Sigmoid colon (tissue), 7 donors: Measurements from ENCODE around the gene AAMDC. TPM values are rescaled to one million over a fixed set of nuclear protein-coding genes. Genes with fewer than 3 reads are reported as not detected.
"Not testable (repeated sequence)": the region's sequence is repeated elsewhere in the genome, so short reads cannot be mapped to it uniquely, and the experiment has no call there.

Source experiments
- DNase-seq: peaks from one replicate; pipeline ENCODE4 v3.0.0-alpha.2; 2019
- H3K27ac ChIP-seq, 4 donors: fragments of 200-600 bp; sonication (generic); one replicate each; pipeline ENCODE4 v1.5.1; 2016 to 2019; ENCODE audit warnings: mild to moderate bottlenecking in 1 of 4
- H3K27me3 ChIP-seq, 3 donors: fragments of 200-600 bp; sonication (generic); one replicate each; pipeline ENCODE4 v1.5.1; 2019; ENCODE audit warnings: mild to moderate bottlenecking in 1 of 3
- H3K36me3 ChIP-seq, 4 donors: fragments of 200-600 bp; sonication (generic); one replicate each; pipeline ENCODE4 v1.5.1; 2016 to 2019
- H3K4me1 ChIP-seq, 4 donors: fragments of 200-600 bp; sonication (generic); one replicate each; pipeline ENCODE4 v1.5.1; 2017 to 2019
- H3K4me3 ChIP-seq, 4 donors: fragments of 200-600 bp; sonication (generic); one replicate each; pipeline ENCODE4 v1.5.1; 2017 to 2019; ENCODE audit warnings: mild to moderate bottlenecking in 2 of 4, moderate library complexity in 1 of 4
- H3K9me3 ChIP-seq, 4 donors: fragments of 200-600 bp in 3 of 4; sonication (generic) in 3 of 4; one replicate each; pipeline versions ENCODE4 v1.5.1 to v1.6.1; 2013 to 2019
- CTCF ChIP-seq, 4 experiments: fragments of 450-650 bp in 3 of 4; fragments of 200-600 bp in 1 of 4; IDR thresholded peaks; one replicate each; pipeline ENCODE4 v1.5.1; 2016 to 2019; ENCODE audit warnings: antibody characterized with exemption in 4 of 4, mild to moderate bottlenecking in 3 of 4, moderate library complexity in 2 of 4
- EP300 ChIP-seq, 4 donors: sonication (generic); formaldehyde crosslinking; IDR thresholded peaks; one replicate each; pipeline ENCODE4 v1.6.1; 2017; ENCODE audit warnings: antibody characterized with exemption in 4 of 4
- POLR2A ChIP-seq, 2 donors: fragments of 450-650 bp; IDR thresholded peaks; one replicate each; pipeline ENCODE4 v1.6.1; 2016; ENCODE audit warnings: antibody characterized with exemption in 2 of 2, mild to moderate bottlenecking in 2 of 2, moderate library complexity in 2 of 2
- POLR2AphosphoS5 ChIP-seq, 4 donors: sonication (generic); formaldehyde crosslinking; IDR thresholded peaks; one replicate each; pipeline ENCODE4 v1.6.1; 2017; ENCODE audit warnings: antibody characterized with exemption in 4 of 4
- WGBS, 2 donors: extraction: QIAGEN DNeasy Blood & Tissue Kit; methylation state at CpG; one replicate each; pipeline ENCODE4 v1.1.7; 2013; 5-methylcytosine and 5-hydroxymethylcytosine counted together
- intact Hi-C: fragments of 100-400 bp; cut with DNase I; formaldehyde crosslinking; loops from one replicate; pipeline ENCODE4 v1.15.1; 2023
- polyA plus RNA-seq, 3 donors: library from polyadenylated mRNA; stranded (reverse); fragments of 200-250 nt; gene quantifications; one replicate each; pipeline ENCODE4 v1.2.3, GENCODE V29; 2013
- total RNA-seq, 4 donors: library from RNA; depleted of rRNA; stranded (reverse); fragments of >200 nt; gene quantifications; one replicate each; pipeline ENCODE4 v1.1.0, GENCODE V29; 2016
- donor health status: healthy with polysubstance abuse.
- donor health status: Bipolar disorder and iron deficiency.
- donor health status: healthy.

Gene AAMDC
- total and polyA plus RNA-seq, 7 donors = 29.1 to 85.3 (median 46.7) TPM

DNA sequence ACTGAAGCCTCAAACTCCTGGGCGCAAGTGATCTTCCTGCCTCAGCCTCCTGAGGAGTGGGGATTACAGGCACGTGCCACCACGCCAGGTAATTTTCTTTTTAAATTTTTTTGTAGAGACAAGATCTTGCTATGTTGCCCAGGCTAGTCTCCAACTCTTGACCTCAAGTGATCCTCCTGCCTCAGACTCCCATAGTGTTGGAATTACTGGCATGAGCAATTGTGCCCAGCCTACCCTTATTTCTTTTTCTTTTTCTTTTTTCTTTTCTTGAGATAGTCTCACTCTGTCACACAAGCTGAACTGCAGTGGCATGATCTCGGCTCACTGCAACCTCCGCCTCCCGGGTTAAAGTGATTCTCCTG lies 63.9 kb downstream of the AAMDC start:
- 97 to 98% methylated on average over 6 of the region's 6 CpGs for WGBS, 2 donors
- no peaks in the 10 kb centered on the region for H3K9me3 ChIP-seq
- no peak overlapping the region for H3K4me3 ChIP-seq
- H3K36me3 ChIP-seq = peaks cover 6 to 67% (median 14%) of the 10 kb centered on the region in 4 donors
- no peaks in the 10 kb centered on the region for H3K27me3 ChIP-seq
- no peak for TF ChIP-seq POLR2AphosphoS5 (IDR thresholded peaks at IDR 0.05)
- no peak for TF ChIP-seq POLR2A (IDR thresholded peaks at IDR 0.05)
- TF ChIP-seq EP300 (IDR thresholded peaks at IDR 0.05) = no peak
- no peak for TF ChIP-seq CTCF (IDR thresholded peaks at IDR 0.05)
- no peak for DNase-seq
- H3K27ac ChIP-seq = no peak overlapping the region
- intact Hi-C loops = no loop called here
- no peaks in the 10 kb centered on the region for H3K4me1 ChIP-seq

DNA sequence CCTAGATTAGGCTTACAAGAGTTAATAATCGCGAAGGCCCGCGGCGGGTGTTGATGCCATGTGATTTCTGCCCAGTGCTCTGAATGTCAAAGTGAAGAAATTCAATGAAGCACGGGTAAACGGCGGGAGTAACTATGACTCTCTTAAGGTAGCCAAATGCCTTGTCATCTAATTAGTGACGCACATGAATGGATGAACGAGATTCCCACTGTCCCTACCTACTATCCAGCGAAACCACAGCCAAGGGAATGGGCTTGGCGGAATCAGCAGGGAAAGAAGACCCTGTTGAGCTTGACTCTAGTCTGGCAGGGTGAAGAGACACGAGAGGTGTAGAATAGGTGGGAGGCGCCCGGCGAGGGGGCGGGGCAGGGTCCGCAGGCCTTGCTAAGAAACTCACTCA lies 65.5 kb downstream of the AAMDC start:
- no peak for DNase-seq
- TF ChIP-seq POLR2A (IDR thresholded peaks at IDR 0.05) = no peak
- TF ChIP-seq CTCF (IDR thresholded peaks at IDR 0.05) = no peak
- TF ChIP-seq POLR2AphosphoS5 (IDR thresholded peaks at IDR 0.05) = no peak
- TF ChIP-seq EP300 (IDR thresholded peaks at IDR 0.05) = no peak
- Histone ChIP-seq H3K9me3 (no peaks in the 10 kb centered on the region), H3K27me3 (no peaks in the 10 kb centered on the region), H3K4me1 (no peaks in the 10 kb centered on the region), H3K4me3 (no peak overlapping the region), H3K27ac (no peak overlapping the region), H3K36me3 (peaks cover 5 to 58% (median 15%) of the 10 kb centered on the region in 4 donors)
- intact Hi-C loops = no loop called here
- 85 to 96% methylated on average over 18 of the region's 18 CpGs for WGBS, 2 donors

GRCh38 chr11:77889045-77889444 lies 68.1 kb downstream of the AAMDC start:
- H3K4me3 ChIP-seq, intact Hi-C loops, H3K9me3 ChIP-seq, H3K27ac ChIP-seq, H3K4me1 ChIP-seq, H3K27me3 ChIP-seq, DNase-seq: not testable (repeated sequence)
- 93 to 95% methylated on average over 5 of the region's 5 CpGs for WGBS, 2 donors
- peaks cover 6 to 50% (median 21%) of the 10 kb centered on the region in 4 donors for H3K36me3 ChIP-seq

GRCh38 chr11:77890100-77890614 lies 69.2 kb downstream of the AAMDC start:
- H3K9me3 ChIP-seq, DNase-seq, H3K27me3 ChIP-seq, H3K4me3 ChIP-seq, H3K4me1 ChIP-seq, H3K27ac ChIP-seq, intact Hi-C loops: not testable (repeated sequence)
- H3K36me3 ChIP-seq = peaks cover 0 to 41% (median 21%) of the 10 kb centered on the region in 4 donors

GRCh38 chr11:77890619-77891056 lies 69.7 kb downstream of the AAMDC start:
- peaks cover 0 to 41% (median 20%) of the 10 kb centered on the region in 4 donors for H3K36me3 ChIP-seq
- intact Hi-C loops, H3K9me3 ChIP-seq, DNase-seq, H3K27ac ChIP-seq, H3K4me1 ChIP-seq, H3K27me3 ChIP-seq, H3K4me3 ChIP-seq: not testable (repeated sequence)
- 12 to 62% methylated on average over 4 of the region's 4 CpGs for WGBS, 2 donors

DNA sequence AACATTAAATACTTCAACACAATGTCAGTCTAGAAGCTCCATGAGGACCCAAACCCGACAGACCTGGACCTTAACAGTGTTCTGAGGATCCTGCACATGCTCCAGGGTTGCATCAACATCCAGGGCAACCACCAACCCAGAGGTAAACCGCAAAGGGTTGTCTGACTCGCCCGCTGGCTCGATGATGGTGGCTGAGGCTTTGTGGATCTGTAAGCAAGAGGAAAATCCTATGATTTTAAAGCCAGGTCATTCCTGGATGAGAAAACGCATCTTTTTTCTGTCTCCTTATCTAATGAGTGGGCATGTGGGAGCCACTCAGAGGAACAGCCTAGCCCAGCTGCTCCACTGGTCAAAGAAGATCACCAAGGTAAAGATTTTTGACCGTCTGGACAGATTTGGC lies 70.3 kb downstream of the AAMDC start:
- peaks cover 0 to 35% (median 15%) of the 10 kb centered on the region in 4 donors for H3K36me3 ChIP-seq
- DNase-seq, H3K27ac ChIP-seq, H3K4me3 ChIP-seq, H3K4me1 ChIP-seq, intact Hi-C loops, H3K27me3 ChIP-seq, H3K9me3 ChIP-seq: not testable (repeated sequence)
- WGBS, 2 donors = 96 to 97% methylated on average over 7 of the region's 7 CpGs

- H3K27me3 ChIP-seq, DNase-seq, H3K27ac ChIP-seq, intact Hi-C loops, H3K4me1 ChIP-seq, H3K4me3 ChIP-seq, H3K9me3 ChIP-seq: not testable (repeated sequence)
- 89 to 91% methylated on average over 4 of the region's 4 CpGs for WGBS, 2 donors
- peaks cover 0 to 31% (median 14%) of the 10 kb centered on the region in 4 donors for H3K36me3 ChIP-seq
Measured at GRCh38 chr11:77891703-77892102, 70.8 kb downstream of the AAMDC start.

DNA sequence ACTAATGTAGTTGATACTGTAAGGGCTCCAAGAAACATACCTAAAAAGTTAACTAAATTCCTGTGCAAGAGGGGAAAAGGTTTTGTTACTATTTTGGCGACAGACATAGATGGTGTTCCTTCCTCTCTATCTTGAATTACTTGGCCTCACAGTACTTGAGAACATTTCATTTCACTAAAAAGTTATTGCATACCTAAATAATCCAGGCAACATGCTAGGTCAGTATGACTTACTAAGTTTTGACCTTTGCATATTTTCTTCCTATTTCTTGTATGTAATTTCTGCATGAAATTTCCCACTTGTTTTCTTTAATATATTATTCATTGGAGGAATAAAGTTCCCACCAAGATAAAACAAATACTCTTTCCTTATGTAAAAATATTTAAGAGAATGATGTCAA lies 74.0 kb downstream of the AAMDC start:
- H3K9me3 ChIP-seq, H3K4me1 ChIP-seq, DNase-seq, H3K27ac ChIP-seq, intact Hi-C loops, H3K4me3 ChIP-seq, H3K27me3 ChIP-seq: not testable (repeated sequence)
- 93 to 94% methylated on average over 1 of the region's 1 CpG for WGBS, 2 donors
- H3K36me3 ChIP-seq = peaks cover 0 to 37% (median 15%) of the 10 kb centered on the region in 4 donors
